ENCODE data around the gene SLC5A5. TPM values are rescaled to one million over a fixed set of nuclear protein-coding genes. Genes with fewer than 3 reads are reported as not detected.

SLC5A5 gene
- polyA plus RNA-seq, 3 donors = 0.06 to 2.6 TPM; not detected in 1

GRCh38 chr19:17937371-17937900 lies 65.7 kb downstream of the SLC5A5 start:
- H3K27ac ChIP-seq (ENCODE audit: low read depth, low read length) = no peak overlapping the region
- WGBS, 3 donors = 84 to 89% (median 89%) methylated on average over 9 of the region's 9 CpGs

- WGBS, 3 donors = 48 to 56% (median 51%) methylated on average over 7 of the region's 7 CpGs
- no peak overlapping the region for H3K27ac ChIP-seq (ENCODE audit: low read depth, low read length)
Observed at GRCh38 chr19:17938092-17938845, 66.5 kb downstream of the SLC5A5 start.

GRCh38 chr19:17942181-17942580 lies 70.4 kb downstream of the SLC5A5 start:
- H3K27ac ChIP-seq (ENCODE audit: low read depth, low read length) = no peak overlapping the region
- 73 to 81% (median 77%) methylated on average over 17 of the region's 17 CpGs for WGBS, 3 donors

GRCh38 chr19:17942582-17943273 lies 71.0 kb downstream of the SLC5A5 start:
- 68 to 83% (median 74%) methylated on average over 41 of the region's 41 CpGs for WGBS, 3 donors
- H3K27ac ChIP-seq (ENCODE audit: low read depth, low read length) = no peak overlapping the region

- H3K27ac ChIP-seq (ENCODE audit: low read depth, low read length) = no peak overlapping the region
- 71 to 78% (median 77%) methylated on average over 47 to 57 of the region's 57 CpGs for WGBS, 3 donors
Observed at GRCh38 chr19:17943274-17944221, 71.8 kb downstream of the SLC5A5 start.

- H3K27ac ChIP-seq (ENCODE audit: low read depth, low read length) = no peak overlapping the region
- 57 to 77% (median 72%) methylated on average over 4 of the region's 4 CpGs for WGBS, 3 donors
Observed at GRCh38 chr19:17944301-17944700, 72.6 kb downstream of the SLC5A5 start.

Other genes starting within 250 kb of the SLC5A5 start
- gene UNC13A, start 183.6 kb upstream of the SLC5A5 start, polyA plus RNA-seq = 1 to 10 TPM in 1 of 3 donors, under 1 TPM in 2; 0.11 to 1.0 (median 0.15) TPM
- 10 to 100 TPM; 11.0 to 27.8 (median 13.9) TPM for gene MAP1S, start 152.5 kb upstream of the SLC5A5 start, polyA plus RNA-seq
- gene FCHO1, start 120.5 kb upstream of the SLC5A5 start, polyA plus RNA-seq = 1 to 10 TPM in 2 of 3 donors, under 1 TPM in 1; 0.76 to 2.2 (median 1.8) TPM
- 1 to 10 TPM in 1 of 3 donors, under 1 TPM in 2; 0.55 to 3.1 (median 0.67) TPM for gene B3GNT3, start 76.8 kb upstream of the SLC5A5 start, polyA plus RNA-seq
- under 1 TPM in 2 of 3 donors, not detected in 1; 0.33 to 0.45 TPM for gene INSL3, start 50.4 kb upstream of the SLC5A5 start, polyA plus RNA-seq
- 10 to 100 TPM in 1 of 3 donors, 1 to 10 TPM in 2; 1.9 to 11.1 (median 9.7) TPM for gene JAK3, start 24.0 kb upstream of the SLC5A5 start, polyA plus RNA-seq
- 1,000 to 10,000 TPM; 2,749 to 3,693 (median 2,955) TPM for gene RPL18A, start 12.0 kb upstream of the SLC5A5 start, polyA plus RNA-seq
- gene CCDC124, start 61.1 kb downstream of the SLC5A5 start, polyA plus RNA-seq = 100 to 1,000 TPM in 2 of 3 donors, 10 to 100 TPM in 1; 77.4 to 149 (median 111) TPM
- under 1 TPM in 2 of 3 donors, not detected in 1; 0.06 to 0.34 TPM for gene KCNN1, start 95.2 kb downstream of the SLC5A5 start, polyA plus RNA-seq
- 10 to 100 TPM; 11.1 to 48.6 (median 15.4) TPM for gene ARRDC2, start 136.2 kb downstream of the SLC5A5 start, polyA plus RNA-seq
- gene IL12RB1, start 215.0 kb downstream of the SLC5A5 start, polyA plus RNA-seq = 1 to 10 TPM in 1 of 3 donors, under 1 TPM in 2; 0.31 to 1.2 (median 1.00) TPM
- 10 to 100 TPM in 1 of 3 donors, 1 to 10 TPM in 2; 3.5 to 10.8 (median 5.5) TPM for gene MAST3, start 225.8 kb downstream of the SLC5A5 start, polyA plus RNA-seq